C4-2B (cell line): ENCODE results near the gene GABRA1.

Source experiments
- H3K27ac ChIP-seq: fragments of 450-650 bp; 2 replicates; pipeline ENCODE4 v1.5.1; 2017
- ZFX ChIP-seq: fragments of 450-650 bp; IDR thresholded peaks from 2 replicates; pipeline ENCODE4 v1.6.1; 2017
- TF ChIP-seq, protein P1 (sequence below): fragments of 450-650 bp; conservative IDR thresholded peaks from 2 replicates; pipeline ENCODE4 v1.5.1; 2017; ENCODE audit warnings: mild to moderate bottlenecking

GABRA1 gene

DNA sequence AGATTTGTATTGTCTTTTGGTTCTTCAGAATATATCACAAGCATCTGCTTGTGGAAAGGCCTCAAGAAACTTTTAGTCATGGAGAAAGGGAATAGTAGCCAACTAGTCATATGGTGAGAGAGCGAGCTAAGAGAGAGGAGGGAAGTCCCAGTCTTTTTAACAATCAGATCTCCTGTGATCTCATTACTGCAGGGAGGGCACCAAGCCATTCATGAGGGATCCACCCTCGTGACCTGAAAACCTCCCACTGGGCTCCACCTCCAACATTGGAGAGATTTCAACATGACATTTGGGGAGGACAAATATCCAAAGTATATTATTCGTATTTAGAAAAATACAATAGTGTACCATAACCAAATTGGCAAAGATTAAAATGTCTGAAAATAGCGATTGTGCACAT, 99.0 kb downstream of the GABRA1 start:
- no peak for TF ChIP-seq ZFX
- TF ChIP-seq, protein P1, sequence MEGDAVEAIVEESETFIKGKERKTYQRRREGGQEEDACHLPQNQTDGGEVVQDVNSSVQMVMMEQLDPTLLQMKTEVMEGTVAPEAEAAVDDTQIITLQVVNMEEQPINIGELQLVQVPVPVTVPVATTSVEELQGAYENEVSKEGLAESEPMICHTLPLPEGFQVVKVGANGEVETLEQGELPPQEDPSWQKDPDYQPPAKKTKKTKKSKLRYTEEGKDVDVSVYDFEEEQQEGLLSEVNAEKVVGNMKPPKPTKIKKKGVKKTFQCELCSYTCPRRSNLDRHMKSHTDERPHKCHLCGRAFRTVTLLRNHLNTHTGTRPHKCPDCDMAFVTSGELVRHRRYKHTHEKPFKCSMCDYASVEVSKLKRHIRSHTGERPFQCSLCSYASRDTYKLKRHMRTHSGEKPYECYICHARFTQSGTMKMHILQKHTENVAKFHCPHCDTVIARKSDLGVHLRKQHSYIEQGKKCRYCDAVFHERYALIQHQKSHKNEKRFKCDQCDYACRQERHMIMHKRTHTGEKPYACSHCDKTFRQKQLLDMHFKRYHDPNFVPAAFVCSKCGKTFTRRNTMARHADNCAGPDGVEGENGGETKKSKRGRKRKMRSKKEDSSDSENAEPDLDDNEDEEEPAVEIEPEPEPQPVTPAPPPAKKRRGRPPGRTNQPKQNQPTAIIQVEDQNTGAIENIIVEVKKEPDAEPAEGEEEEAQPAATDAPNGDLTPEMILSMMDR = no peak

More for the DNA sequence above, 99.0 kb downstream of the GABRA1 start:
- no peak overlapping the region for H3K27ac ChIP-seq
